DND-41 (cell line): Measurements from ENCODE around the gene SLC22A8.
A peak's percentile ranks its signal among the peaks of the same experiment; 100 is the strongest.

ENCODE experiments used
- ATAC-seq: fragments of 200-7000 bp; cut with Tn5 transposase; 3 replicates; pipeline ENCODE4 v1.9.1; 2021; ENCODE audit warnings: low read depth; ENCODE audit not compliant: insufficient read depth
- DNase-seq: peaks from one replicate; pipeline ENCODE4 v3.0.0-alpha.2; 2020
- H2AFZ ChIP-seq: 2 replicates; pipeline ENCODE4 v1.6.0; 2012; ENCODE audit warnings: low read depth, low read length
- H3K27ac ChIP-seq: 2 replicates; pipeline ENCODE4 v1.5.1; 2012; ENCODE audit warnings: low read length, inconsistent platforms
- H3K27me3 ChIP-seq: fragments of 200-600 bp; sonication (generic); 2 replicates; pipeline ENCODE4 v1.6.0; 2012; ENCODE audit warnings: low read length, mild to moderate bottlenecking, inconsistent platforms; ENCODE audit not compliant: insufficient read depth, poor library complexity
- H3K36me3 ChIP-seq: 2 replicates; pipeline ENCODE4 v1.5.1; 2012; ENCODE audit warnings: low read length, inconsistent platforms; ENCODE audit not compliant: insufficient read depth
- H3K4me1 ChIP-seq: 2 replicates; pipeline ENCODE4 v1.5.1; 2012; ENCODE audit warnings: mild to moderate bottlenecking, low read length; ENCODE audit not compliant: insufficient read depth
- H3K4me2 ChIP-seq: 2 replicates; pipeline ENCODE4 v1.6.0; 2012; ENCODE audit warnings: mild to moderate bottlenecking, moderate library complexity, low read length, inconsistent platforms; ENCODE audit not compliant: insufficient read depth
- H3K4me3 ChIP-seq, 2 experiments: fragments of 200-600 bp in 1 of 2; shearing (Covaris generic) in 1 of 2; 2 replicates each; pipeline ENCODE4 v1.5.1; 2012 to 2016; ENCODE audit warnings: inconsistent platforms in 2 of 2, low read length in 2 of 2, mild to moderate bottlenecking in 2 of 2, low read depth in 1 of 2, moderate library complexity in 1 of 2
- H3K79me2 ChIP-seq: 2 replicates; pipeline ENCODE4 v1.6.0; 2012; ENCODE audit warnings: low read length, inconsistent platforms; ENCODE audit not compliant: insufficient read depth
- H3K9ac ChIP-seq: 2 replicates; pipeline ENCODE4 v1.6.0; 2012; ENCODE audit warnings: low read depth, mild to moderate bottlenecking, inconsistent platforms, low read length, moderate library complexity
- H3K9me3 ChIP-seq: 2 replicates; pipeline ENCODE4 v1.5.1; 2012; ENCODE audit warnings: low read length, moderate library complexity, mild to moderate bottlenecking, inconsistent platforms; ENCODE audit not compliant: insufficient read depth, severe bottlenecking
- H4K20me1 ChIP-seq: 2 replicates; pipeline ENCODE4 v1.6.0; 2012; ENCODE audit warnings: low read length; ENCODE audit not compliant: insufficient read depth
- CTCF ChIP-seq: IDR thresholded peaks from 2 replicates; pipeline ENCODE4 v1.5.1; 2012; ENCODE audit warnings: borderline replicate concordance, low read length, moderate library complexity, mild to moderate bottlenecking; ENCODE audit not compliant: poor library complexity, severe bottlenecking; ENCODE audit errors: extremely low read depth
- EZH2 ChIP-seq: IDR thresholded peaks from 3 replicates; pipeline ENCODE4 v1.6.1; 2012; ENCODE audit warnings: borderline replicate concordance, low read depth, mild to moderate bottlenecking, moderate library complexity, low read length, inconsistent platforms; ENCODE audit not compliant: severe bottlenecking

The SLC22A8 gene

GRCh38 chr11:63023841-63024648 lies 8.4 kb upstream of the SLC22A8 start:
- Histone ChIP-seq H3K4me2 (peak overlapping the region; percentile 27; the same call in 1 of the 2 replicates), H3K9ac (no peak overlapping the region), H3K27me3 (peaks cover 32% of the 10 kb centered on the region), H2AFZ (no peak overlapping the region), H3K79me2 (no peaks in the 10 kb centered on the region), H3K9me3 (no peaks in the 10 kb centered on the region), H4K20me1 (peaks cover 4% of the 10 kb centered on the region; the same call in 1 of the 2 replicates), H3K4me1 (no peaks in the 10 kb centered on the region; the same call in 1 of the 2 replicates), H3K27ac (no peak overlapping the region), H3K4me3 (no peak overlapping the region), H3K36me3 (no peaks in the 10 kb centered on the region)
- ATAC-seq (peak; percentile 95), DNase-seq (peak; percentile 83)
- TF ChIP-seq CTCF (peak; percentile 100), EZH2 (no peak)

GRCh38 chr11:63023222-63023814 lies 7.7 kb upstream of the SLC22A8 start:
- no peak overlapping the region for H3K4me2 ChIP-seq
- DNase-seq: no peak
- H2AFZ ChIP-seq: no peak overlapping the region
- H3K27ac ChIP-seq: no peak overlapping the region
- peaks cover 32% of the 10 kb centered on the region for H3K27me3 ChIP-seq
- ATAC-seq: no peak
- H3K79me2 ChIP-seq: no peaks in the 10 kb centered on the region
- no peaks in the 10 kb centered on the region for H3K36me3 ChIP-seq
- no peak for TF ChIP-seq CTCF
- TF ChIP-seq EZH2: no peak
- no peaks in the 10 kb centered on the region; the same call in 1 of the 2 replicates for H3K4me1 ChIP-seq
- no peak overlapping the region for H3K4me3 ChIP-seq
- no peaks in the 10 kb centered on the region for H3K9me3 ChIP-seq
- peaks cover 4% of the 10 kb centered on the region; the same call in 1 of the 2 replicates for H4K20me1 ChIP-seq
- no peak overlapping the region for H3K9ac ChIP-seq

- TF ChIP-seq CTCF: no peak
- TF ChIP-seq EZH2: no peak
- no peak overlapping the region for H2AFZ ChIP-seq
Observed at GRCh38 chr11:63022441-63022840, 6.8 kb upstream of the SLC22A8 start.

More at GRCh38 chr11:63022441-63022840, 6.8 kb upstream of the SLC22A8 start:
- no peak overlapping the region for H3K9ac ChIP-seq
- H3K4me1 ChIP-seq: no peaks in the 10 kb centered on the region; the same call in 1 of the 2 replicates
- H3K9me3 ChIP-seq: no peaks in the 10 kb centered on the region
- DNase-seq: no peak
- H4K20me1 ChIP-seq: peaks cover 4% of the 10 kb centered on the region; the same call in 1 of the 2 replicates
- no peak for ATAC-seq
- no peak overlapping the region for H3K27ac ChIP-seq
- H3K4me3 ChIP-seq: no peak overlapping the region
- no peak overlapping the region for H3K4me2 ChIP-seq
- peaks cover 35% of the 10 kb centered on the region for H3K27me3 ChIP-seq
- H3K36me3 ChIP-seq: no peaks in the 10 kb centered on the region
- H3K79me2 ChIP-seq: no peaks in the 10 kb centered on the region
